BLaER1 (cell line): ENCODE data around the gene COG3.
"Not testable (repeated sequence)": the region's sequence is repeated elsewhere in the genome, so short reads cannot be mapped to it uniquely, and the experiment has no call there.

Experiments used
- H3K27ac ChIP-seq: shearing (Covaris generic); formaldehyde crosslinking; 2 replicates; pipeline ENCODE4 v1.8.1; 2022
- H3K27me3 ChIP-seq: shearing (Covaris generic); formaldehyde crosslinking; 2 replicates; pipeline ENCODE4 v1.8.1; 2022
- H3K36me3 ChIP-seq: shearing (Covaris generic); formaldehyde crosslinking; 2 replicates; pipeline ENCODE4 v1.8.1; 2022
- H3K4me1 ChIP-seq: shearing (Covaris generic); formaldehyde crosslinking; 2 replicates; pipeline ENCODE4 v1.8.1; 2022
- H3K4me2 ChIP-seq: shearing (Covaris generic); formaldehyde crosslinking; 2 replicates; pipeline ENCODE4 v1.8.1; 2022
- H3K4me3 ChIP-seq: shearing (Covaris generic); formaldehyde crosslinking; 2 replicates; pipeline ENCODE4 v1.8.1; 2022
- H3K9ac ChIP-seq: shearing (Covaris generic); formaldehyde crosslinking; 2 replicates; pipeline ENCODE4 v1.8.1; 2022
- H3K9me3 ChIP-seq: shearing (Covaris generic); formaldehyde crosslinking; 2 replicates; pipeline ENCODE4 v1.8.1; 2022
- H4K20me1 ChIP-seq: shearing (Covaris generic); formaldehyde crosslinking; 2 replicates; pipeline ENCODE4 v1.8.1; 2022
- Cebpa-rat ChIP-seq: shearing (Covaris generic); IDR thresholded peaks from 2 replicates; pipeline ENCODE4 v1.8.1; 2022

COG3 gene, protein sequence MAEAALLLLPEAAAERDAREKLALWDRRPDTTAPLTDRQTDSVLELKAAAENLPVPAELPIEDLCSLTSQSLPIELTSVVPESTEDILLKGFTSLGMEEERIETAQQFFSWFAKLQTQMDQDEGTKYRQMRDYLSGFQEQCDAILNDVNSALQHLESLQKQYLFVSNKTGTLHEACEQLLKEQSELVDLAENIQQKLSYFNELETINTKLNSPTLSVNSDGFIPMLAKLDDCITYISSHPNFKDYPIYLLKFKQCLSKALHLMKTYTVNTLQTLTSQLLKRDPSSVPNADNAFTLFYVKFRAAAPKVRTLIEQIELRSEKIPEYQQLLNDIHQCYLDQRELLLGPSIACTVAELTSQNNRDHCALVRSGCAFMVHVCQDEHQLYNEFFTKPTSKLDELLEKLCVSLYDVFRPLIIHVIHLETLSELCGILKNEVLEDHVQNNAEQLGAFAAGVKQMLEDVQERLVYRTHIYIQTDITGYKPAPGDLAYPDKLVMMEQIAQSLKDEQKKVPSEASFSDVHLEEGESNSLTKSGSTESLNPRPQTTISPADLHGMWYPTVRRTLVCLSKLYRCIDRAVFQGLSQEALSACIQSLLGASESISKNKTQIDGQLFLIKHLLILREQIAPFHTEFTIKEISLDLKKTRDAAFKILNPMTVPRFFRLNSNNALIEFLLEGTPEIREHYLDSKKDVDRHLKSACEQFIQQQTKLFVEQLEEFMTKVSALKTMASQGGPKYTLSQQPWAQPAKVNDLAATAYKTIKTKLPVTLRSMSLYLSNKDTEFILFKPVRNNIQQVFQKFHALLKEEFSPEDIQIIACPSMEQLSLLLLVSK

DNA sequence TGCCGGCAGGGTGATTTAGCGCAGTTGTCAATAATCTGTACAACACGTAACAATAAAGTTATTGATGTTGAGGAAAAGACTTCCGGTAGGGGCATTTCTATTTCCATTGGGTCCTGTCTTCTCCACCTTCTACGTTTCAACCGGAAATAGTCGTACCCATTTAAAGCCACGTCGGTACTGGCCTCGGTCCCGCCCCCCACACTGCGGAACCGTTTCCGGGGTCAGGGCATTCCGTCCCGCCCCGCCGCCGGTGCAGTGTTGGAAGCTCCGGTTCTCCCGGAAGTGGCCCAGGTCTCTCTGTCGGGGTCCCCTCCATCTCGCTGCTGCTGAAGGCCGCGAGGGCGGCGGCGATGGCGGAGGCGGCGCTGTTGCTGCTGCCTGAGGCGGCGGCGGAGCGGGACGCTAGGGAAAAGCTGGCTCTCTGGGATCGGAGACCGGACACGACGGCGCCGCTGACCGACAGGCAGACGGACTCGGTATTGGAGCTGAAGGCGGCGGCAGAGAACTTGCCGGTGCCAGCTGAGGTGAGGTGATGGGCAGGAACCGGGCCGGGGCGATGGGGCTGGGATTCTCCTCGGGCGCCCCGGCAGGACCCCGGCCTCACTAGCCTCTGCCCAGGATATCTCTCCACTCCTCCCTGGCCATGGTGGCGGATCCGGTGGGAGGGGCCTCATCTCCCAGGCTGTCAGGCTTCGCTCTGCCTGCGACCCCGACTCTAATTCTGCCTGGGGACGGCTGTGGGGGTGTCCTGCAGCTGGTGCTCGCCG, at the start of gene COG3:
COG3 (plus strand) TSS at position 253 of the 767 bp plus-strand sequence; CDS start at position 351, 98 bp downstream.
- Histone ChIP-seq H3K9me3 (peaks cover 4% of the 10 kb centered on the region; the same call in 1 of the 2 replicates), H3K4me1 (peaks cover 30% of the 10 kb centered on the region), H3K4me2 (peak within 1 kb of the TSS; percentile 94), H3K27me3 (no peaks in the 10 kb centered on the region), H4K20me1 (peaks cover 45% of the 10 kb centered on the region), H3K9ac (peak within 1 kb of the TSS; percentile 88), H3K4me3 (peak within 1 kb of the TSS; percentile 87), H3K27ac (peak within 1 kb of the TSS; percentile 91), H3K36me3 (peaks cover 9% of the 10 kb centered on the region; the same call in 1 of the 2 replicates)
- TF ChIP-seq Cebpa-rat: no peak

- H3K4me1 ChIP-seq: peaks cover 15% of the 10 kb centered on the region
Measured at GRCh38 chr13:45415112-45415511, 49.6 kb upstream of the COG3 start.

DNA sequence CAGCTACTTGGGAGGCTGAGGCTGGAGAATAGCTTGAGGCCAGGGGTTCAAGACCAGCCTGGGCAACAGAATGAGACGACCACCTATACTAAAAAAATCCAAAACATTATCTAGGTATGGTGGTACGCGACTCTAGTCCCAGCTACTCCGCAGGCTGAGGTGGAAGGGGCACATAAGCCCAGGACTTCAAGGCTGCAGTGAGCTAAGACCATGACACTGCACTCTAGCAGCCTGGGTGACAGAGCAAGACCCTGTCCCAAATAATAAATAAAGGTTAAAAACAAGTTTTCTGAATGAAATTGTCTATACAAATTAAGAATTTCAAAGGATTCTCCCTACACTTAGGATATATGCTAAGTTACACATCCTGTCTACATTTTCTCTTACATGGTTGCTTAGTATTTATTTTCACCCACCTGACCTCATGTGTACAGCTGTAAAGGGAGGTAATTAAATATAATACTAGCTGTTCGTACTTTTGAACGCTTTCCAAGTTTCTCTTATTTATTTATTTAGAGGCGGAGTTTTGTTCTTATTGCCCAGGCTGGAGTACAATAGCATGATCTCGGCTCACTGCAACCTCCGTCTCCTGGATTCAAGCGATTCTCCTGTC, 48.1 kb upstream of the COG3 start:
- H3K27me3 ChIP-seq: no peaks in the 10 kb centered on the region
- peaks cover 15% of the 10 kb centered on the region for H3K4me1 ChIP-seq
- H3K9me3 ChIP-seq: no peaks in the 10 kb centered on the region
- H3K36me3 ChIP-seq: peaks cover 6% of the 10 kb centered on the region
- H3K4me3 ChIP-seq: peak overlapping the region; percentile 84
- peak overlapping the region; percentile 91 for H3K4me2 ChIP-seq
- peak overlapping the region; percentile 82 for H3K27ac ChIP-seq
- H4K20me1 ChIP-seq: peaks cover 17% of the 10 kb centered on the region; the same call in 1 of the 2 replicates
- peak overlapping the region; percentile 81 for H3K9ac ChIP-seq
- TF ChIP-seq Cebpa-rat: no peak

More at GRCh38 chr13:45415112-45415511, 49.6 kb upstream of the COG3 start:
- no peak for TF ChIP-seq Cebpa-rat
- H3K9ac ChIP-seq: no peak overlapping the region
- H3K9me3 ChIP-seq: no peaks in the 10 kb centered on the region
- peaks cover 26% of the 10 kb centered on the region for H4K20me1 ChIP-seq
- H3K4me3 ChIP-seq: no peak overlapping the region
- no peaks in the 10 kb centered on the region for H3K27me3 ChIP-seq
- H3K27ac ChIP-seq: no peak overlapping the region
- H3K36me3 ChIP-seq: peaks cover 21% of the 10 kb centered on the region
- H3K4me2 ChIP-seq: no peak overlapping the region

DNA sequence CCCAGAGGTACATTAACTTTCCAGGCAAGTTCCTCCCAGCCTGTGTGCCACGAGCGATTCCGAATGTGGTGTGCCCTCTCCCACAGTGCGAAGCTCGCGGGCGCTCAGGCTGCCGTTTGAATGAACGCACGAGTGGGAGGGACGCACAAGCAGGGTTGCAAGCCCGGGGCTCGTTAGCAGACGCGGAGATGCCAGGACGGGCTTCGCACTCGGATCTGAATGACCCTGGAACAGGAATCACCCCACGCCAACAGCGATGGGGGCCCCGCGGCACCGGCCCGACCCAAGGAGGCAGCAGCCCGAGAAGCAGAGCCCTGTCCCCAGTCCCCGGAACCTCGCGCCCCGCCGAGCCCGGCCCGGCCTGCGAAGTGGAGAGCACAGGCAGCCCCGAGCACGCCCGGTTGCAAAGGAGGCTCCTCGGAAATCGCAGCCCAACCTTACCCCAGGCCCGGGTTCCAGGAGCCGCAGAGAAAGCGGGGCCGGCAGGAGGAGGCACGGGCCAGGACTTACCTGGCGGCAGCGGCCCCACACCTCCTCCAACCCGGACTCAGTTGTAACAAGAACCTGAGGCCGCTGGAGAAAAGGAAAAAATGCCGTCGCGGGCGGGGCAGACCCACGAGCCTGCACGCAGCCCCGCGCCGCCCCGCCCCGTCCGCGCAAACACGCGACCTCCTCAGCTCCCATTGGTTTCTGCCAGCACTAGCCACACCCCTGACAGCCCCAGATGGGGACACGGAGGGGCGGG, 46.8 kb upstream of the COG3 start, which contains the start of gene SLC25A30:
SLC25A30 (minus strand) TSS at position 584 of the 745 bp plus-strand sequence. CDS start 6,948 bp downstream, outside the sequence.
- no peaks in the 10 kb centered on the region for H3K9me3 ChIP-seq
- no peaks in the 10 kb centered on the region for H3K27me3 ChIP-seq
- H3K4me3 ChIP-seq: peak within 1 kb of the TSS; percentile 84
- peaks cover 10% of the 10 kb centered on the region; the same call in 1 of the 2 replicates for H4K20me1 ChIP-seq
- no peak for TF ChIP-seq Cebpa-rat
- H3K4me1 ChIP-seq: peaks cover 15% of the 10 kb centered on the region
- H3K27ac ChIP-seq: peak within 1 kb of the TSS; percentile 82
- H3K36me3 ChIP-seq: no peaks in the 10 kb centered on the region
- H3K9ac ChIP-seq: peak within 1 kb of the TSS; percentile 81
- H3K4me2 ChIP-seq: peak within 1 kb of the TSS; percentile 91

DNA sequence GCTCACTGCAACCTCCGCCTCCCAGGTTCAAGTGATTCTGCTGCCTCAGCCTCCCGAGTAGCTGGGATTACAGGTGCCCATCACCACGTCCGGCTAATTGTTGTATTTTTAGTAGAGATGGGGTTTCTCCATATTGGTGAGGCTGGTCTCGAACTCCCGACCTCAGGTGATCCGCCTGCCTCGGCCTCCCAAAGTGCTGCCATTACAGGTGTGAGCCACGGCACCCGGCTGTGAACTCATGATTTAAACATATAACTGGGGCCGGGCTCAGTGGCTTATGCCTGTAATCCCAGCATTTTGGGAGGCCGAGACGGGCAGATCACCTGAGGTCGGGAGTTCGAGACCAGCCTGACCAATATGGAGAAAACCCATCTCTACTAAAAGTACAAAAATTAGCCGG, 45.4 kb upstream of the COG3 start:
- H3K9me3 ChIP-seq, H3K9ac ChIP-seq, H3K4me3 ChIP-seq, H3K36me3 ChIP-seq, H4K20me1 ChIP-seq, H3K4me2 ChIP-seq, H3K27me3 ChIP-seq, H3K27ac ChIP-seq: not testable (repeated sequence)
- peaks cover 15% of the 10 kb centered on the region for H3K4me1 ChIP-seq

GRCh38 chr13:45419945-45420344, 44.8 kb upstream of the COG3 start:
- no peaks in the 10 kb centered on the region for H4K20me1 ChIP-seq
- no peak overlapping the region for H3K27ac ChIP-seq
- no peaks in the 10 kb centered on the region for H3K27me3 ChIP-seq
- H3K36me3 ChIP-seq: no peaks in the 10 kb centered on the region
- H3K9ac ChIP-seq: no peak overlapping the region
- H3K4me3 ChIP-seq: no peak overlapping the region
- peaks cover 15% of the 10 kb centered on the region for H3K4me1 ChIP-seq
- no peak for TF ChIP-seq Cebpa-rat
- H3K9me3 ChIP-seq: no peaks in the 10 kb centered on the region
- H3K4me2 ChIP-seq: no peak overlapping the region

- Histone ChIP-seq H3K36me3 (no peaks in the 10 kb centered on the region), H4K20me1 (no peaks in the 10 kb centered on the region), H3K4me1 (no peaks in the 10 kb centered on the region), H3K27me3 (no peaks in the 10 kb centered on the region), H3K9ac (no peak overlapping the region), H3K9me3 (no peaks in the 10 kb centered on the region), H3K4me2 (no peak overlapping the region), H3K4me3 (no peak overlapping the region), H3K27ac (no peak overlapping the region)
- no peak for TF ChIP-seq Cebpa-rat
Measured at GRCh38 chr13:45422731-45423292, 41.9 kb upstream of the COG3 start.

GRCh38 chr13:45426056-45426841, 38.5 kb upstream of the COG3 start:
- H4K20me1 ChIP-seq, H3K9ac ChIP-seq, H3K27me3 ChIP-seq, H3K4me2 ChIP-seq, H3K4me3 ChIP-seq, H3K4me1 ChIP-seq, H3K36me3 ChIP-seq, H3K27ac ChIP-seq, H3K9me3 ChIP-seq: not testable (repeated sequence)
